Measurements from ENCODE around the gene PACRG.

Gene PACRG

DNA sequence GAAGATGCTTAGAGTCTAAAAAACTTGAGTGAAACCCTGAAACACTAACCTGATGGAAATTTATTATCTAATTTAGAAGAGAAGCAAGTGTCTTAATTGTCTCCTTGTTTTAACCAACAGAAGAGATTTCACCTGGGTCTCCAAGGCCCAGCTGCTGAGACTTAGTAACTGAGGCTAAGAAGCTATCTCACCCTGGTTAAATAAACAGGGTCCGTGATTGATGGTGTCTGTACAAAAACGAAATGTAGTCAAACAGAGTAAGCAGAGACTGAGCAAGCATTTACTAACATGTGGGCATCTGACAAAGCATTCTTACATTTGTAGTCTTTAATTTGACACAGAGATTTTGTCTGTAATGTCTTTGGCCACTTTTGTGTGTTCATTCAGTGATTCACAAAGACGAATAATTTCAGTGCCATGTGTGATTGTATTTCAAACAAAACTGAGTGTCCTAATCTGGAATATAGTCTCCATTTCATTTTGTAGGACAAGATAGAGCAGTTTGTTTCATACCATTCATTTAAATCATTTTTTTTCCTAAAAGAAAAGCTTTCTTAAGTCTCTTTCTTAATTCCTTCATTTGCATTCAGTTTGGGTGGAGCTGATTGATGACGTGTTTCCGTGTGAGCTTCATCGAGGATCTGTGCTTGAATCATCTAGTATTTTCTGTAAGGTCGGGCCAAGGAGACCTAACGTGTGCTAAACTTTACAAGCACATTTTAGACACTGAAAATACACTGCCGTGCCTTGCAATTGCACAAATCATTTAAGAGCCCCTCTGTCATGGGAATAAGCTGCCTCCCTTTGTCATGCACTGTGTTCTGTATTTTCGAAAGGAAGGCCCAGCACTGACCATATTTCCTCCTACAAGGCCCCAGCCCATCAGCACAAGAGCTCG, 516.2 kb downstream of the PACRG start:
- in situ Hi-C loops (cut with MboI; ENCODE audit: low pct_unique_long_range_greater_than_20kb, low sequenced_read_pairs, unreplicated experiment): no loop called here
- TF ChIP-seq, protein P1, sequence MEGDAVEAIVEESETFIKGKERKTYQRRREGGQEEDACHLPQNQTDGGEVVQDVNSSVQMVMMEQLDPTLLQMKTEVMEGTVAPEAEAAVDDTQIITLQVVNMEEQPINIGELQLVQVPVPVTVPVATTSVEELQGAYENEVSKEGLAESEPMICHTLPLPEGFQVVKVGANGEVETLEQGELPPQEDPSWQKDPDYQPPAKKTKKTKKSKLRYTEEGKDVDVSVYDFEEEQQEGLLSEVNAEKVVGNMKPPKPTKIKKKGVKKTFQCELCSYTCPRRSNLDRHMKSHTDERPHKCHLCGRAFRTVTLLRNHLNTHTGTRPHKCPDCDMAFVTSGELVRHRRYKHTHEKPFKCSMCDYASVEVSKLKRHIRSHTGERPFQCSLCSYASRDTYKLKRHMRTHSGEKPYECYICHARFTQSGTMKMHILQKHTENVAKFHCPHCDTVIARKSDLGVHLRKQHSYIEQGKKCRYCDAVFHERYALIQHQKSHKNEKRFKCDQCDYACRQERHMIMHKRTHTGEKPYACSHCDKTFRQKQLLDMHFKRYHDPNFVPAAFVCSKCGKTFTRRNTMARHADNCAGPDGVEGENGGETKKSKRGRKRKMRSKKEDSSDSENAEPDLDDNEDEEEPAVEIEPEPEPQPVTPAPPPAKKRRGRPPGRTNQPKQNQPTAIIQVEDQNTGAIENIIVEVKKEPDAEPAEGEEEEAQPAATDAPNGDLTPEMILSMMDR (IDR thresholded peaks at IDR 0.05; ENCODE audit: extremely low read depth, insufficient read depth, missing control alignments): no peak
- DNase-seq (ENCODE audit: low spot score): no peak

DNA sequence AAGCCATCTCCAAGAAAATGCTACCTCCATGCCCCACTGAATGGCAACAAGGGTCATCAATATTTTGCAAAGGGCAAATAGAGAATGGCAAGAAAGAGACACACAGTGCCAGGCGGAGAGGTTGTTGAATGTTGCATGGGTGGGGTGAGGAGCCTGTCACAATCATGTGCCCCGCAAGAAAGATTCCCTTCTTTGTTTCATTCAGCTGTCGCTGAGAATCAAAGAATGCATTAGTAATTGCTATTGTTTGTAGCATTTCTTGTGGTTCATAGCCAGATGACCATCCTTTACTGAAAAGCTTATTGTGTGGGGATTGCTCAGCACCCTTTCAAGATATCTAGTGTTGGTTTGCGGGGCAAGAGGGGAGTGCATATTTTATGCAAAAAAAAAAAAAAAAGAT, 520.3 kb downstream of the PACRG start:
- no peak for DNase-seq (ENCODE audit: low spot score)
- in situ Hi-C loops (cut with MboI; ENCODE audit: low pct_unique_long_range_greater_than_20kb, low sequenced_read_pairs, unreplicated experiment): no loop called here
- TF ChIP-seq, protein P1 (IDR thresholded peaks at IDR 0.05; ENCODE audit: extremely low read depth, insufficient read depth, missing control alignments): no peak

DNA sequence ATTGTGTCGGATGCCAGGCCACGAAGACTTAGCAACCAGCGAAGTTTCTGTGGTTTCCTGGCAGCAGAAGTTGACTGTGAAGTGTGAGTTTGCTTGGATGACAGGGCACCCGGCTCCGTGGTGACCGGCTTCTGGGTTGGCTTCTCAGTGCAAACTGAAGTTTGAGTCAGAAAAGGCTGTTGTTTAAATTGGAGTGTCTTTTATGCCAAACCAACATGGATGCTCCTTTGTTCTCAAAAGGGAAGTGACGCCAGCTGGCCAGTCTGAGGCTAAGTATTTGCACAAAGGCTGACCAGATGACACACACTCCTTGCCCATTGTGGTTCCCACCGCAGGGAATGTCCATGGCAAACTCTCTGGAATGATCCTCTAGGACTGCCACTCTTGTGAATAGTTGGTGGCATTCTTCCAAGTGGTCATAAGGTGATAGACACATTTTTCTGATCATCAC, 521.9 kb downstream of the PACRG start:
- DNase-seq (ENCODE audit: low spot score): no peak
- TF ChIP-seq, protein P1 (IDR thresholded peaks at IDR 0.05; ENCODE audit: extremely low read depth, insufficient read depth, missing control alignments): no peak
- in situ Hi-C loops (cut with MboI; ENCODE audit: low pct_unique_long_range_greater_than_20kb, low sequenced_read_pairs, unreplicated experiment): no loop called here

DNA sequence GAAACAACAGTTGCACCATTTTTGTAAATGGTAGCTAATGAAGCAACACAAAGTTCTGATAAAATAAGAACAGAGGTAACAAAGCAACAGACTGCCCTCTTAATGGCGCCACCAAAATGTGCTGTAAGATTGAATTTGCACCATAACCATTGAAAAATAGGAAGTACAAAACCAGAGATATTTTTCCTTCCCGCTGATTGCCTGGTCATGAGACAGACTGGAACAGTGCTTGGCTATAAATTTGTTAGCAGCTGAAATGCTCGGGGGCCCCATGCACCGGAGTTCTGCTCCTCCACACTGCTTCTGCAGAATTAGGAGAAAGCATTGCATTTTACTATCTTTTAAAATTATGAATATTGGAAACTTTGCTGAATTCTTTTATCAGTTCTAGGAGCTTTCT, 522.3 kb downstream of the PACRG start:
- TF ChIP-seq, protein P1 (IDR thresholded peaks at IDR 0.05; ENCODE audit: extremely low read depth, insufficient read depth, missing control alignments): no peak
- in situ Hi-C loops (cut with MboI; ENCODE audit: low pct_unique_long_range_greater_than_20kb, low sequenced_read_pairs, unreplicated experiment): no loop called here

DNA sequence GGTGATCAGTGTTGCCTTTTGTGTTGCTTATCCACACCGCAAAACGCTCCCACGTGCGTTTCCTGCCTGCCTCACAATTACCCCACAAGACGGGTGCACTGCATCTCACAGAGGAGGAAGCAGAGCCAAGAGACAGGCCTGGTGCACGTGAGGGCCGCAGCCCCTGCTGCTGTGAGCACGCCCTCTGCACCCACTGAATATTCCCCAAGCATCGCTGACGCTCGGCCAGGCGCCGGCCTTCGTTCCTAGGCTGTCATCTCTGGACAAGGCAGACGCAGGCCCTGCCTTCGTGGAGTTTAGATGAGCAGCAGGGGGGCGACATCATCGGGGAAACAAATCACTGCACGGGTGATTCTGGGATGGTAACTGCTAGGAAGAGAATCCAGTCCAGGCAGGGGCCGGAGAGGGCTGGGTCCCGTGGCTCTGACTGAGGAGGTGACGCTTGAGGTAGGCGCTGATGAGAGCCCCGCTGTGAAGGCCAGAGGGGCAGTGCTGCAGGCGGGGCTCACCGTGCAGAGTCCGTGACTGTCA, 524.4 kb downstream of the PACRG start:
- in situ Hi-C loops (cut with MboI; ENCODE audit: low pct_unique_long_range_greater_than_20kb, low sequenced_read_pairs, unreplicated experiment): no loop called here
- TF ChIP-seq, protein P1 (IDR thresholded peaks at IDR 0.05; ENCODE audit: extremely low read depth, insufficient read depth, missing control alignments): no peak
- DNase-seq (ENCODE audit: low spot score): no peak

More for the DNA sequence above, 522.3 kb downstream of the PACRG start:
- no peak for DNase-seq (ENCODE audit: low spot score)

DNA sequence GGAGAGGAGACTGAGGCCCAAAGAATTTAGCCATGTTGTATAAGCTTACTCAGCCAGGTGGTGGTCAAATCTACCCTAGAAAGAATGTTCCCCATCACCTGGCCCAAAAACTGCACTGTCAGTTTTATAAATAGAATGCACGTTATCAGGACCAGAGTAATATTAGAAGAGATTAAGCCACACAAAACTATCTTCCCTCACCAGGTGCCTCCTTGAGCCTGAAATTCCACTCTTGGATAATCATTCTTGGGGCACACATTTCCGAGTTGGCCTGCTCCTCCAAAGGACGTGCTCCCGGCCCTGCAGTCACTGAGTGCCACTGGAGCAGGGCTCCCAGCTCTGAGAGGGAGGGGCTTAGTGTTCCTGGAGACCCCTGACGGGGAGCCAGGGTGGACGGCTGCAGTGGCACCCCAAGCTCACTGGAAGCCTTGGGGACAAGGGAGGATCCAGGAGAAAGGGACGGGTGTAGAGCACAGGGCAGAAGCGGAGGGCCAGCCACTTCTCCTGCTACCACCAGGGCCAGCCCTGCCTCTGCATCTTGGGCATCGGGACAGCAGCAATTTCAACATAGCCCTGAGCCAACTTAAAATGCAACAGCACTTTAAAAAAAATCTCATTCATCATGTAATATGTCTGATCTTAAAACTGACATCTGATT, 525.9 kb downstream of the PACRG start:
- TF ChIP-seq, protein P1 (IDR thresholded peaks at IDR 0.05; ENCODE audit: extremely low read depth, insufficient read depth, missing control alignments): no peak
- in situ Hi-C loops (cut with MboI; ENCODE audit: low pct_unique_long_range_greater_than_20kb, low sequenced_read_pairs, unreplicated experiment): no loop called here
- no peak for DNase-seq (ENCODE audit: low spot score)

All from GM13977 (cell line).